GM23338 (cell line): Measurements from ENCODE around the gene GPR31. TPM values are rescaled to one million over a fixed set of nuclear protein-coding genes. Genes with fewer than 3 reads are reported as not detected.

Experiments used
- ATAC-seq: fragments of 200-7000 bp; cut with Tn5 transposase; 3 replicates; pipeline ENCODE4 v1.9.1; 2020
- DNase-seq: peaks from one replicate; pipeline ENCODE4 v3.0.0-alpha.2; 2015; ENCODE audit warnings: low spot score
- H2AFZ ChIP-seq: fragments of 200-600 bp; sonication (generic); 2 replicates; pipeline ENCODE4 v1.8.0; 2016; ENCODE audit warnings: antibody characterized with exemption, mild to moderate bottlenecking, moderate library complexity
- H3F3A ChIP-seq: fragments of 200-600 bp; sonication (generic); replicated peaks from 2 replicates; pipeline ENCODE4 v1.8.0; 2017; ENCODE audit warnings: antibody characterized with exemption, mixed run types, low read depth
- H3K27ac ChIP-seq: fragments of 200-600 bp; sonication (generic); 2 replicates; pipeline ENCODE4 v1.6.1; 2016; ENCODE audit warnings: low read depth
- H3K27me3 ChIP-seq: fragments of 200-600 bp; sonication (generic); 2 replicates; pipeline ENCODE4 v1.8.0; 2016; ENCODE audit warnings: mild to moderate bottlenecking, mixed run types, moderate library complexity; ENCODE audit not compliant: insufficient read depth
- H3K36me3 ChIP-seq: fragments of 200-600 bp; sonication (generic); 2 replicates; pipeline ENCODE4 v1.8.0; 2016; ENCODE audit warnings: mild to moderate bottlenecking; ENCODE audit not compliant: insufficient read depth
- H3K4me1 ChIP-seq: fragments of 200-600 bp; sonication (generic); 2 replicates; pipeline ENCODE4 v1.8.0; 2016; ENCODE audit warnings: mild to moderate bottlenecking, moderate library complexity; ENCODE audit not compliant: insufficient read depth
- H3K4me2 ChIP-seq: fragments of 200-600 bp; sonication (generic); 2 replicates; pipeline ENCODE4 v1.7.1; 2017; ENCODE audit warnings: mixed run types
- H3K4me3 ChIP-seq: fragments of 200-600 bp; sonication (generic); 2 replicates; pipeline ENCODE4 v1.6.1; 2016; ENCODE audit warnings: mixed run types
- H3K79me2 ChIP-seq: fragments of 200-600 bp; sonication (generic); replicated peaks from 2 replicates; pipeline ENCODE4 v1.8.0; 2017; ENCODE audit warnings: mild to moderate bottlenecking; ENCODE audit not compliant: insufficient read depth
- H3K9me2 ChIP-seq: fragments of 200-600 bp; sonication (generic); 2 replicates; pipeline ENCODE4 v1.8.0; 2017; ENCODE audit not compliant: insufficient read depth
- H4K20me1 ChIP-seq: fragments of 200-600 bp; sonication (generic); replicated peaks from 2 replicates; pipeline ENCODE4 v1.8.0; 2017; ENCODE audit warnings: mild to moderate bottlenecking; ENCODE audit not compliant: insufficient read depth
- H3K27ac Mint-ChIP-seq: 2 replicates; pipeline ENCODE4 v1.8.0; 2020; ENCODE audit warnings: inconsistent platforms, mild to moderate bottlenecking, moderate library complexity, mixed read lengths
- H3K27me3 Mint-ChIP-seq: 3 replicates; pipeline ENCODE4 v1.8.0; 2022; ENCODE audit warnings: low read depth, mild to moderate bottlenecking, moderate library complexity, mixed read lengths, inconsistent platforms; ENCODE audit not compliant: insufficient read depth, poor library complexity
- H3K36me3 Mint-ChIP-seq: 3 replicates; pipeline ENCODE4 v1.8.0; 2021; ENCODE audit warnings: low read depth, mild to moderate bottlenecking, inconsistent platforms, moderate library complexity, mixed read lengths
- H3K4me1 Mint-ChIP-seq: 3 replicates; pipeline ENCODE4 v1.8.0; 2020; ENCODE audit warnings: mild to moderate bottlenecking, inconsistent platforms, mixed read lengths
- H3K4me3 Mint-ChIP-seq: 3 replicates; pipeline ENCODE4 v1.8.0; 2021; ENCODE audit warnings: moderate library complexity, mild to moderate bottlenecking, inconsistent platforms, mixed read lengths
- H3K9me3 Mint-ChIP-seq: 3 replicates; pipeline ENCODE4 v1.8.0; 2020; ENCODE audit warnings: moderate library complexity, mild to moderate bottlenecking, inconsistent platforms, mixed read lengths
- CREB1 ChIP-seq: fragments of 250-450 bp; sonication (Bioruptor Pico); IDR thresholded peaks from 2 replicates; pipeline ENCODE4 v1.5.0; 2020; ENCODE audit warnings: low read depth, mild to moderate bottlenecking, moderate library complexity
- CTCF ChIP-seq, 2 experiments: fragments of 200-600 bp in 1 of 2; sonication (generic) in 1 of 2; conservative IDR thresholded peaks; 2 replicates each; pipeline versions ENCODE4 v1.5.1 to v1.6.1; 2016 to 2017; ENCODE audit warnings: antibody characterized with exemption in 2 of 2, low read depth in 2 of 2, mild to moderate bottlenecking in 2 of 2, moderate library complexity in 1 of 2
- EZH2 ChIP-seq: fragments of 200-600 bp; sonication (generic); IDR thresholded peaks from one replicate; pipeline ENCODE4 v1.8.0; 2017; ENCODE audit warnings: antibody characterized with exemption, mild to moderate bottlenecking, low read depth; ENCODE audit not compliant: unreplicated experiment
- EZH2phosphoT487 ChIP-seq: fragments of 200-600 bp; sonication (generic); IDR thresholded peaks from one replicate; pipeline ENCODE4 v1.8.1; 2018; ENCODE audit warnings: antibody characterized with exemption; ENCODE audit not compliant: unreplicated experiment
- JUNB ChIP-seq: IDR thresholded peaks from one replicate; pipeline ENCODE4 v1.6.1; 2016; ENCODE audit warnings: antibody characterized with exemption; ENCODE audit not compliant: unreplicated experiment
- NANOG ChIP-seq: IDR thresholded peaks from 2 replicates; pipeline ENCODE4 v1.6.1; 2016; ENCODE audit warnings: antibody characterized with exemption, borderline replicate concordance
- POLR2AphosphoS5 ChIP-seq: IDR thresholded peaks from 2 replicates; pipeline ENCODE4 v1.6.1; 2016; ENCODE audit warnings: antibody characterized with exemption, low read depth
- STAT1 ChIP-seq: IDR thresholded peaks from one replicate; pipeline ENCODE4 v1.6.1; 2016; ENCODE audit warnings: antibody characterized with exemption; ENCODE audit not compliant: unreplicated experiment
- ZNF114 ChIP-seq: fragments of 250-450 bp; sonication (Bioruptor Pico); IDR thresholded peaks from 2 replicates; pipeline ENCODE4 v1.5.0; 2020; ENCODE audit warnings: mild to moderate bottlenecking, moderate library complexity
- ZNF331 ChIP-seq: fragments of 250-450 bp; sonication (Bioruptor Pico); IDR thresholded peaks from 2 replicates; pipeline ENCODE4 v1.5.0; 2020; ENCODE audit warnings: low read depth, mild to moderate bottlenecking, moderate library complexity
- polyA plus RNA-seq: library from polyadenylated mRNA; unstranded; fragments of >200 nt; fragmentation: Nextera tagmentation; extraction: Ambion mirVana; gene quantifications from 2 replicates; pipeline ENCODE4 v1.2.1, GENCODE V29; 2016
- total RNA-seq: library from RNA; depleted of rRNA; stranded (reverse); fragments of >200 nt; shearing (Covaris generic); gene quantifications from 2 replicates; pipeline ENCODE4 v1.2.3, GENCODE V29; 2014
- TF ChIP-seq, protein P1 (sequence below): IDR thresholded peaks from 2 replicates; pipeline ENCODE4 v1.6.1; 2016; ENCODE audit warnings: antibody characterized with exemption
- TF ChIP-seq, protein P2 (sequence below): IDR thresholded peaks from one replicate; pipeline ENCODE4 v1.6.1; 2018; ENCODE audit warnings: antibody characterized with exemption; ENCODE audit not compliant: unreplicated experiment
- TF ChIP-seq, protein P3 (sequence below): fragments of 250-450 bp; sonication (Bioruptor Pico); IDR thresholded peaks from 2 replicates; pipeline ENCODE4 v1.5.0; 2020; ENCODE audit warnings: mild to moderate bottlenecking, moderate library complexity

The GPR31 gene
- total and polyA plus RNA-seq, 2 experiments from 2014 or later: not detected

GRCh38 chr6:167163476-167164011 lies 5.8 kb upstream of the GPR31 start:
- Histone ChIP-seq H3K79me2 (no peaks in the 10 kb centered on the region), H3K36me3 (no peaks in the 10 kb centered on the region), H3K9me2 (peaks cover 29% of the 10 kb centered on the region), H3K27ac (peak overlapping the region; percentile 92), H3K27me3 (no peaks in the 10 kb centered on the region), H3K4me3 (peak overlapping the region; percentile 17; the same call in 1 of the 2 replicates), H3F3A (peaks cover 10% of the 10 kb centered on the region), H3K4me2 (peak overlapping the region; percentile 37; the same call in 1 of the 2 replicates), H4K20me1 (no peaks in the 10 kb centered on the region), H3K4me1 (peaks cover 32% of the 10 kb centered on the region), H2AFZ (no peak overlapping the region)
- TF ChIP-seq EZH2phosphoT487 (no peak), JUNB (no peak), ZNF331 (CRISPR knock-in tag) (no peak), ZNF114 (CRISPR knock-in tag) (no peak), NANOG (peak; percentile 88), STAT1 (no peak), CTCF (conservative IDR thresholded peaks at IDR 0.05; ENCODE audit: low read depth in 2 of 2) (0 out of 4 replicates have a peak, but pooled peaks of 1 of the 2 experiments have one; percentile 25), POLR2AphosphoS5 (peak; percentile 57), CREB1 (no peak), EZH2 (no peak)
- TF ChIP-seq, protein P1, sequence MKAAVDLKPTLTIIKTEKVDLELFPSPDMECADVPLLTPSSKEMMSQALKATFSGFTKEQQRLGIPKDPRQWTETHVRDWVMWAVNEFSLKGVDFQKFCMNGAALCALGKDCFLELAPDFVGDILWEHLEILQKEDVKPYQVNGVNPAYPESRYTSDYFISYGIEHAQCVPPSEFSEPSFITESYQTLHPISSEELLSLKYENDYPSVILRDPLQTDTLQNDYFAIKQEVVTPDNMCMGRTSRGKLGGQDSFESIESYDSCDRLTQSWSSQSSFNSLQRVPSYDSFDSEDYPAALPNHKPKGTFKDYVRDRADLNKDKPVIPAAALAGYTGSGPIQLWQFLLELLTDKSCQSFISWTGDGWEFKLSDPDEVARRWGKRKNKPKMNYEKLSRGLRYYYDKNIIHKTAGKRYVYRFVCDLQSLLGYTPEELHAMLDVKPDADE: 0 out of 2 replicates have a peak, but pooled peaks have one; percentile 32
- TF ChIP-seq, protein P2, sequence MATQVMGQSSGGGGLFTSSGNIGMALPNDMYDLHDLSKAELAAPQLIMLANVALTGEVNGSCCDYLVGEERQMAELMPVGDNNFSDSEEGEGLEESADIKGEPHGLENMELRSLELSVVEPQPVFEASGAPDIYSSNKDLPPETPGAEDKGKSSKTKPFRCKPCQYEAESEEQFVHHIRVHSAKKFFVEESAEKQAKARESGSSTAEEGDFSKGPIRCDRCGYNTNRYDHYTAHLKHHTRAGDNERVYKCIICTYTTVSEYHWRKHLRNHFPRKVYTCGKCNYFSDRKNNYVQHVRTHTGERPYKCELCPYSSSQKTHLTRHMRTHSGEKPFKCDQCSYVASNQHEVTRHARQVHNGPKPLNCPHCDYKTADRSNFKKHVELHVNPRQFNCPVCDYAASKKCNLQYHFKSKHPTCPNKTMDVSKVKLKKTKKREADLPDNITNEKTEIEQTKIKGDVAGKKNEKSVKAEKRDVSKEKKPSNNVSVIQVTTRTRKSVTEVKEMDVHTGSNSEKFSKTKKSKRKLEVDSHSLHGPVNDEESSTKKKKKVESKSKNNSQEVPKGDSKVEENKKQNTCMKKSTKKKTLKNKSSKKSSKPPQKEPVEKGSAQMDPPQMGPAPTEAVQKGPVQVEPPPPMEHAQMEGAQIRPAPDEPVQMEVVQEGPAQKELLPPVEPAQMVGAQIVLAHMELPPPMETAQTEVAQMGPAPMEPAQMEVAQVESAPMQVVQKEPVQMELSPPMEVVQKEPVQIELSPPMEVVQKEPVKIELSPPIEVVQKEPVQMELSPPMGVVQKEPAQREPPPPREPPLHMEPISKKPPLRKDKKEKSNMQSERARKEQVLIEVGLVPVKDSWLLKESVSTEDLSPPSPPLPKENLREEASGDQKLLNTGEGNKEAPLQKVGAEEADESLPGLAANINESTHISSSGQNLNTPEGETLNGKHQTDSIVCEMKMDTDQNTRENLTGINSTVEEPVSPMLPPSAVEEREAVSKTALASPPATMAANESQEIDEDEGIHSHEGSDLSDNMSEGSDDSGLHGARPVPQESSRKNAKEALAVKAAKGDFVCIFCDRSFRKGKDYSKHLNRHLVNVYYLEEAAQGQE: no peak
- TF ChIP-seq, protein P3, sequence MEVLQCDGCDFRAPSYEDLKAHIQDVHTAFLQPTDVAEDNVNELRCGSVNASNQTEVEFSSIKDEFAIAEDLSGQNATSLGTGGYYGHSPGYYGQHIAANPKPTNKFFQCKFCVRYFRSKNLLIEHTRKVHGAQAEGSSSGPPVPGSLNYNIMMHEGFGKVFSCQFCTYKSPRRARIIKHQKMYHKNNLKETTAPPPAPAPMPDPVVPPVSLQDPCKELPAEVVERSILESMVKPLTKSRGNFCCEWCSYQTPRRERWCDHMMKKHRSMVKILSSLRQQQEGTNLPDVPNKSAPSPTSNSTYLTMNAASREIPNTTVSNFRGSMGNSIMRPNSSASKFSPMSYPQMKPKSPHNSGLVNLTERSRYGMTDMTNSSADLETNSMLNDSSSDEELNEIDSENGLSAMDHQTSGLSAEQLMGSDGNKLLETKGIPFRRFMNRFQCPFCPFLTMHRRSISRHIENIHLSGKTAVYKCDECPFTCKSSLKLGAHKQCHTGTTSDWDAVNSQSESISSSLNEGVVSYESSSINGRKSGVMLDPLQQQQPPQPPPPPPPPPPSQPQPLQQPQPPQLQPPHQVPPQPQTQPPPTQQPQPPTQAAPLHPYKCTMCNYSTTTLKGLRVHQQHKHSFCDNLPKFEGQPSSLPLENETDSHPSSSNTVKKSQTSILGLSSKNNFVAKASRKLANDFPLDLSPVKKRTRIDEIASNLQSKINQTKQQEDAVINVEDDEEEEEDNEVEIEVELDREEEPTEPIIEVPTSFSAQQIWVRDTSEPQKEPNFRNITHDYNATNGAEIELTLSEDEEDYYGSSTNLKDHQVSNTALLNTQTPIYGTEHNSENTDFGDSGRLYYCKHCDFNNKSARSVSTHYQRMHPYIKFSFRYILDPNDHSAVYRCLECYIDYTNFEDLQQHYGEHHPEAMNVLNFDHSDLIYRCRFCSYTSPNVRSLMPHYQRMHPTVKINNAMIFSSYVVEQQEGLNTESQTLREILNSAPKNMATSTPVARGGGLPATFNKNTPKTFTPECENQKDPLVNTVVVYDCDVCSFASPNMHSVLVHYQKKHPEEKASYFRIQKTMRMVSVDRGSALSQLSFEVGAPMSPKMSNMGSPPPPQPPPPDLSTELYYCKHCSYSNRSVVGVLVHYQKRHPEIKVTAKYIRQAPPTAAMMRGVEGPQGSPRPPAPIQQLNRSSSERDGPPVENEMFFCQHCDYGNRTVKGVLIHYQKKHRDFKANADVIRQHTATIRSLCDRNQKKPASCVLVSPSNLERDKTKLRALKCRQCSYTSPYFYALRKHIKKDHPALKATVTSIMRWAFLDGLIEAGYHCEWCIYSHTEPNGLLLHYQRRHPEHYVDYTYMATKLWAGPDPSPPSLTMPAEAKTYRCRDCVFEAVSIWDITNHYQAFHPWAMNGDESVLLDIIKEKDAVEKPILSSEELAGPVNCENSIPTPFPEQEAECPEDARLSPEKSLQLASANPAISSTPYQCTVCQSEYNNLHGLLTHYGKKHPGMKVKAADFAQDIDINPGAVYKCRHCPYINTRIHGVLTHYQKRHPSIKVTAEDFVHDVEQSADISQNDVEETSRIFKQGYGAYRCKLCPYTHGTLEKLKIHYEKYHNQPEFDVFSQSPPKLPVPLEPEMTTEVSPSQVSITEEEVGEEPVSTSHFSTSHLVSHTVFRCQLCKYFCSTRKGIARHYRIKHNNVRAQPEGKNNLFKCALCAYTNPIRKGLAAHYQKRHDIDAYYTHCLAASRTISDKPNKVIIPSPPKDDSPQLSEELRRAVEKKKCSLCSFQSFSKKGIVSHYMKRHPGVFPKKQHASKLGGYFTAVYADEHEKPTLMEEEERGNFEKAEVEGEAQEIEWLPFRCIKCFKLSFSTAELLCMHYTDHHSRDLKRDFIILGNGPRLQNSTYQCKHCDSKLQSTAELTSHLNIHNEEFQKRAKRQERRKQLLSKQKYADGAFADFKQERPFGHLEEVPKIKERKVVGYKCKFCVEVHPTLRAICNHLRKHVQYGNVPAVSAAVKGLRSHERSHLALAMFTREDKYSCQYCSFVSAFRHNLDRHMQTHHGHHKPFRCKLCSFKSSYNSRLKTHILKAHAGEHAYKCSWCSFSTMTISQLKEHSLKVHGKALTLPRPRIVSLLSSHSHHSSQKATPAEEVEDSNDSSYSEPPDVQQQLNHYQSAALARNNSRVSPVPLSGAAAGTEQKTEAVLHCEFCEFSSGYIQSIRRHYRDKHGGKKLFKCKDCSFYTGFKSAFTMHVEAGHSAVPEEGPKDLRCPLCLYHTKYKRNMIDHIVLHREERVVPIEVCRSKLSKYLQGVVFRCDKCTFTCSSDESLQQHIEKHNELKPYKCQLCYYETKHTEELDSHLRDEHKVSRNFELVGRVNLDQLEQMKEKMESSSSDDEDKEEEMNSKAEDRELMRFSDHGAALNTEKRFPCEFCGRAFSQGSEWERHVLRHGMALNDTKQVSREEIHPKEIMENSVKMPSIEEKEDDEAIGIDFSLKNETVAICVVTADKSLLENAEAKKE: 0 out of 2 replicates have a peak, but pooled peaks have one; percentile 4
- peaks cover 43% of the 10 kb centered on the region for H3K4me1 Mint-ChIP-seq
- peak overlapping the region; percentile 58 for H3K4me3 Mint-ChIP-seq
- peaks cover 16% of the 10 kb centered on the region for H3K27me3 Mint-ChIP-seq
- H3K9me3 Mint-ChIP-seq: peaks cover 5% of the 10 kb centered on the region; the same call in 1 of the 3 replicates
- peak overlapping the region; percentile 98 for H3K27ac Mint-ChIP-seq
- ATAC-seq: peak; percentile 94
- DNase-seq: peak; percentile 97
- H3K36me3 Mint-ChIP-seq: peaks cover 15% of the 10 kb centered on the region; the same call in 2 of the 3 replicates
